ENCODE data around the gene C1orf159.
"Not testable (repeated sequence)": the region's sequence is repeated elsewhere in the genome, so short reads cannot be mapped to it uniquely, and the experiment has no call there.

C1orf159 gene

DNA sequence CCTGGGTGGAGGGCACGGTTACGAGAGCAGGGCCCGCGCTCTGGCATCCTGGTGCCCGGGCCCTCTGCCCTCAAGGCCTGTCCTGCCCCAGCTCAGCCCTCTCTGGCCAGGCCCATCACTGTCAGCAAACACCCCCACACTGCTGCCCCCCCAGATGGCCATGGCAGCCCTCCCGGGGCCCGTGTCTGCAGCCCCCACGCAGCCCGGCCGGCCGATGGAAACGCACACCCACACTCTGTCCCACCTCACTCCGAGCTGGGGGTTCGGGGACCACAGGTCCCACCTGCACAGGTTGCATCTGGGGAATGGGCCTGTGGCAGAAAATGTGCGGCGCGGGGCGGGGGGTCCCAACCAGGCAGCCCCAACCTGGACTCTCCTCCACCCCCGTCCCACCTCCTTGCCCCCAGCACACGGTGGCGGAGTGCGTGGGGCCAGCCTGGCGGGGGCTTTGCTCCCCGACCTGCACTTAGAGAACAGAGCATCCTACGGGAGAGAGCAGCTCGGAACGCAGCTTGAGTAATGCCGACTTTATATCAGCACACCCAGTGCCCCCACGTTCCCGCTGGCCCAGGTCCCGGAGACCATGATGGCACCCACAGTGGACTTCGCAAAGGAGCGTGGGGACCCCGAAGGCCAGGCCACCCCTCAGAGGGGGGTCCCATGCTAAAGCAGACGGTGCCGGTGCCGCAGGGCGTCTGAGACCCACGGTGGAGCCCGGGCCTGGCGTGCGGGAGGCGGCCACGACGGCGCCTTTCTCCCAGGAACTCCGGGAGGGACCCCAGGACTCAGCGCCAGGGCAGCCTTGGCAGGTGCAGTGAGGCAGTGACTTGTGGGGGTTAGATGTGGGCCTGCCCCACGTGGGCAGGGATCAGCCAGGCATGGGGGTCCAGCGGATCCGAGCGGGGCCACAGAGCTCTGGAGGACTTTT lies 34.3 kb downstream of the C1orf159 start:
- peak; percentile 58 for DNase-seq (ENCODE audit: low spot score)

DNA sequence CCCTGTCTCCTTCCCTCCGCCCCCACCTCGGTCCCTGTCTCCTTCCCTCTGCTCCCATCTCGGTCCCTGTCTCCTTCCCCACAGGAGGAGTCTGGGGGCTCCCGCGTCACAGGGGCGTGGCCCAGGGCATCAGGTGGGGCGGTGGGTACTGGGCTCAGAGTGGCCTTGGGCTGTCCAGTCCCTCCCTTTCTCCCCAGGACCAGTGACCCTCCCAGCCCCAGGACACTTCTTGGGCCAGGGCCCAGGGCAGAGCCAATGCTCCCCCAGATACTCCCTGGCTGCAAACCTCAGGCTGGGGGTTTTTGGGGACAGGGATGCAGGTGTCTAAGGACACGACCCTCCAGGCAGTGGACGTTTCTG lies 35.0 kb downstream of the C1orf159 start:
- DNase-seq (ENCODE audit: low spot score): peak; percentile 59

DNA sequence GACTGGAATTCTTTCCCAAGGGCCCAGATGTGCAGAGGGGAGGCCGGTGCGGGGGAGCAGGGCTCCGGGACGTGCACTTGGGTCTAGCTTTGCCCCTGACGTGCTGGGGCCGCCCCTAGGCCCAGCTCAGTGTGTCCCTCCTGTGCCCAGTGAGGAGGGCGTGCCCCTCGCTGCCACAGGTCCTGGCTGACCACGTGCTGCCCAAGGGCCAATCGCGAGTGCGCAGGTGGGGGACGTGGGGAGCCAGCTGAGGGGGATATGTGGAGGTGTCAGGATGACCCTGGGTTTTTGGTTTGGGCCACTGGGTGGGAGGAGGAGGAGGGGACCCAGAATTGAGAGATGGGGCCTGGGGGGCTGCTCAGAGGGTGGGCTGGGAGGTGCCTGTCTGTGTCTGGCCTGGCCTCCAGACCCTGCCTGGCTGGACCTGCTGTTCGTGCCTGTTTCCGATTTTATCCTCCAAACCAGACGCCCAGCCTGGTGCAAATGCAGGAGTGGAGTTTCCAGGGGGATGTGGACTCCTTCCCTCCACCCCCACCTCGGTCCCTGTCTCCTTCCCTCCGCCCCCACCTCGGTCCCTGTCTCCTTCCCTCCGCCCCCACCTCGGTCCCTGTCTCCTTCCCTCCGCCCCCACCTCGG lies 35.6 kb downstream of the C1orf159 start:
- DNase-seq (ENCODE audit: low spot score): peak; percentile 83

DNA sequence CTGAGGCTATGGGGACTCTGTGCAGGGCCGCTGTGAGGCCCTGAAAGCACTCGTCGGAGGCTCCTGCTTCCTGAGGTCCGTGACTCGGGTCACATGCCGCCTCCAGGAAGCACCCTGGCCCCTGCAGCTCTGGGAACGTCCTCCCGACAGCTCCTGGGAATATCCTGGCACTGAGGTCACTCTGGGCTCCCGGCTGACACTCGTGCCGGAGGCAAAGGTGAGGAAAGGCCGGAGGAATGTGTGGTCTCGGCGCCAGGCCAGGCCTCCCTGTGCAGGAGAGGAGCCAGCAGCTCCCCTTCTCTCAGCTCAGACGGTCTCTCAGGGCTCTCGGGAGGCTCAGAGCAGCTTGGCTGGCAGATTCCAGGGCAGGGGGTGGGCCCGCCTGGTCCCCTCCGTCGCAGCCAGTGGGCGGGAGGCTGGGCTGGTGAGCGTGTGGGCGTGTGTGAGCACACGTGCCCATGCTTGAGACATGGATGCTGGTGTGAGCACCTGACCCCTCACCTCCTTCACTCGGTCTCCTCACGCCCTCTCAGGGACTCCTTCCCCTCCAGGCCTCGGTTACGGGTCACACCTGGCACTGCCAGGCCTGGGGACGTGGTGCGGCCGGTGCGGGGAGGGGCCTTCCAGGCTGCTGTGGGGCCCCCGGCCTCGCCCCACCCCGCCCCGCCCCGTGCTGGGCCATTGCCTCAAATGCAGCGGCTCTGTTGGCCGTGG lies 36.3 kb downstream of the C1orf159 start:
- DNase-seq (ENCODE audit: low spot score): peak; percentile 77

DNA sequence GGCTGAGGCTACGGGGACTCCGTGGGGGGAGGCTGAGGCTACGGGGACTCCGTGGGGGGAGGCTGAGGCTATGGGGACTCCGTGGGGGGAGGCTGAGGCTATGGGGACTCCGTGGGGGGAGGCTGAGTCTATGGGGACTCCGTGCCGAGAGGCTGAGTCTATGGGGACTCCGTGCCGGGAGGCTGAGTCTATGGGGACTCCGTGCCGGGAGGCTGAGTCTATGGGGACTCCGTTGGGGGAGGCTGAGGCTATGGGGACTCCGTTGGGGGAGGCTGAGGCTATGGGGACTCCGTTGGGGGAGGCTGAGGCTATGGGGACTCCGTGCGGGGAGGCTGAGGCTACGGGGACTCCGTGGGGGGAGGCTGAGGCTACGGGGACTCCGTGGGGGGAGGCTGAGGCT lies 38.5 kb downstream of the C1orf159 start:
- not testable (repeated sequence) for DNase-seq (ENCODE audit: low spot score)

DNA sequence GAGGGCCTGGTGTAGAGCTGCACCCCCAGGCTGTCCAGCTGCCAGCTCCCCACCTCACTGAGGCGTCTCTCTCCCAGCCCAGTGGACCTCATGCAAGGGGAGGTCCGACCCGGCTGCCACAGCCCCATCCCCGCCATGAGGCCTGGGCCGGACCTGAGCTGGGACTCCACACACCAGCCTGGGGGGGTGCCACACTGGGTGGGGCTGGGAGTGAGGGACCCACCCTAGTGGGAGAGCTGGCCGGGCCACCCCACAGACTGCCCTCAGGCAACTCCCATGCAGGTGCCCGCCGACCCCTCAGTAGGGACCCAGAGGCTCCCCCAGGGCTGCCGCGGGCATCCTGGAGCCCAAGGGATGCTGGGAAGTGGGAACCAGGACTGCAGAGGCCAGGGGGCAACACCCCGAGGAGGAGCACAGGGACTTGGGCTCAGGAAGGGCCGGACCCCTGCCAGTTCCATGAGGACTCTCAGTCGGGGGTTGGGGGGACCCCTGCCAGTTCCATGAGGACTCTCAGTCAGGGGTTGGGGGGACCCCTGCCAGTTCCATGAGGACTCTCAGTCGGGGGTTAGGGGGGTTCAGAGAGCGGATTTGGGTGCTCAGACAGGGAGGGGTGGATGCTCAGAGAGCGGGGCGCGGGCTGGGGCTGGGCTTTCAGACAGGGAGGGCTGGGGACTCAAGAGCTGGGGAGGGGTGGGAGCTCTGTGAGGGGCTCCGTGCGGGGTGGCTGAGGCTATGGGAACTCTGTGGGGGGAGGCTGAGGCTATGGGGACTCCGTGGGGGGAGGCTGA lies 40.5 kb downstream of the C1orf159 start:
- no peak for DNase-seq (ENCODE audit: low spot score)

DNA sequence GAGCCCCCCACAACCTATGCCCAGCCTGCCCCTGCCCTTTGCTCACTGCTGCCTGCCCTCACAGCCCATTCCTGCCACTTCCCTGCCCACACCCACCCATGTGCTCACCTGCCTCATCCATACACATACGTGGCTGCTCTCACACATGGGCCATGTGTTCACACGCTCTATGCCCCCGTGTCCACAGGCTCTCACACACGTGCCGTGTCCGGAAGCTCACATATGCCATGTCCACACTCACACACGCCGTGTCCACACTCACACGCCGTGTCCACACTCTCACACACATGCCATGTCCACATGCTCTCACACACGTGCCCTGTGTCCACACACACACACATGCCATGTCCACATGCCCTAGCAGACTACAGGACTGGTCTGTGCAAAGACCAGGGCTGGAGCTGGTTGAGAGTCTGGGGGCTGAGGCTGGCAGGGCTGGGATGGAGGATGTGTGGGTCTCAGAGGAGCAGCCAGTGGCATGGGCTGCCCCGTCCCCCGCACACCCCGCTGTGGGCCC lies 41.2 kb downstream of the C1orf159 start:
- DNase-seq (ENCODE audit: low spot score): no peak

DNA sequence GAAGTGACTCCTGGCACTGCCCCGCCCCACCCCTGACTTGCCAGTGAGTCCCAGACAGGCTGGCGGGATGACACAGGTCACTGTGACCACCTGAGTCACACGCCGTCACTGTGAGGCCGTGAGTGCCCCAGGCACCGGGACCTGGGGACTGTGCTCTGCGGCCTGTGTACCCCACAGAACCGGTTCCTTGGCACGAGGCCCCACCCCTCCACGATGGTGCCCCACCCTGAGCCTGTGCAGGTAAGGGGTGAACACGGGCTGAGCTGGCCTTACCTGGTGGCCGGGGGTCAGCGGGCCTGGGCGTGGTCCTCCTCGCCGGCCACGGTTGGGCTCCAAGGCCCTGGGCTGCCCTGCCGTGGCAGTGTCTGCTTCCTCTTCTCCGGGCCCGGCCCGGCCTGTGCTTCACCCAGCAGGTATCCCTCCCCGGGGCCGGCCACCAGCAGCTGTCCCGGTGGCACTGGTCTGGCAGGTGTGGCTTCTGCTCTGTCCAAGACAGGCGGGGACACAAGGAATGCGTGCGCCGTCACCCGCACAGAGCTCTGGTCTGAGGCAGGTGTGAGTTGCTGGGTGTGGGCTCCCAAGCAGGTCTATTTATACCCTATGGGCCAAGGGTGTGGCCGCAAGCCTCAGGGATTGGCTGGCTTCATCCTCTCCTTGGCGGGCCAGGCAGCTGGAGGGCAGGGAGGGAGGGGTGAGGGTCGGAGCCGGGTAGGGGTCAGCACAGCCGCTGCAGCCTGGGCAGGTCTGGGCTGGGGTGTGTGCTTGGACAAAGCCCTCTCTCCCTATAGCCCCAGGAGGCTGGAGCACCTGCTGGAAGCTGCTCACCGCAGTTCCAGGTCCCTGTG lies 41.9 kb downstream of the C1orf159 start, which contains the start of gene RNF223:
TSS of gene RNF223 (minus strand) at position 564 of the 845 bp plus-strand sequence. CDS start 1,740 bp downstream, outside the sequence.
- no peak for DNase-seq (ENCODE audit: low spot score)

DNA sequence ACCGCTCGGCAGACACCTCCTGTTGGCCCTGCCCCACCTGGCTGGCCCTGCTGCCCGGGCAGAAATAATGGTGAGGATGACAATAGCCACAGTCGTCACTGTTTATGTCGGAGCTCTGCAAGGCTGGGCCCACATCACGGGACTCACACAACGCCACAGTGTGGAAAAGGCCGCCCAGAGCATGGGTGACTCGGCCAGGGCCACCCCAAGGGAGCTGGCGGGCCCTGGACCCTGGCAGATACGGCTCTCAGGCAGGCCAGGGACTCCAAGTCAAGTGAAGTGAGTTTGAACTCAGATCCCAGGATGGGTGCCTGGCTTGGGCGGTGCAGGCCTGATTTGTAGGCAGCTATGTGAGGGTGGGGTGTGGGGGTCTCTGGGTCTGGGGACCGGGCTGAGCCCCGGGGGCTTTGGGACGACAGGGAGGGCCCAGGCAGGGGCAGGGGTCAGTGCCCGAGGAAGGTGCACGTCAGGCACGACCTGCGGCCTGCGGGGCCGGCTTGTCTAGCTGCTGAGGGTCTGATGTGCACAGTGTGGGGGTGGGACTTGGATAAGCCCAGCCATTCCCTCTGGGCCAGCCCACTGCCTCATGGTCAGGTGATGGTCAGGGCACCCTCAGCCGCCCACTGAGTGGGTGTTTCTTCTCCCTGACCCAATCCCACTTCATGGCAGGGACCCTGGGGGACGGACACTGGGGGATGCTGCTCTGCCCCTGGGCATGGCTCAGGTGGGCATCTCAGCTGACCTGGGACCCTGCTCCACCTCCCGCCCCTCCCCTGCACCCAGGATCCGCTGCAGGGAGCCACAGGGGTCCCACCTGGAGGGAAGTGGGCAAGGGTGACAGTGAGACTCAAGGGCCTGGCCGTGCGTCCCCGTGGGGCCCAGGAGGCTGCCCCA lies 42.8 kb downstream of the C1orf159 start:
- DNase-seq (ENCODE audit: low spot score): no peak

DNA sequence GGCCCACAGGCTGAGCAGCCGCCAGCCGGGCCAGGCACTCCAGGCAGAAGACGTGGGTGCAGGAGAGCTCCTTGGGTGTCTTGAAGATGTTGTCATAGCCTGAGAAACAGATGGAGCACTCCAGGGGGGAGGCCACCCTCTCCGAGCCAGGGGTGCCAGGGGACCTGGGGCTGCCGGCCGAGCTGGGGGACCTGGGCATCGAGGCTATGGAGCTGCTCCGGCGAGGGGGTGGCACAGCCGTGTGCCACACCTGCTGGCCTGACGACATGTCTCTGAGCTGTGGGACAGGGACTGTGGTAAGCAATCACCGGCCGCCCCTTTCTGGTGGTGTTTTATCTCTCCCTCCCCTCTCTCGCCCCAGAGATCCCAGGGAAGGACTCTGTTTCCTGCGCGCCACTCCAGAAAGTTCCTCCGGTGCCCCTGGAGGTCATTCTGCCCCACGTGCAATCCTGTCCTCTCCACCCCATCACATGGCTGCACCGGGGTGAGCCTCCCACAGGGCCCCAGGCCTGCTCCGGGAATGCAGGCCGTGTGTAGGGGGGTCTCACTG lies 43.5 kb downstream of the C1orf159 start:
- DNase-seq (ENCODE audit: low spot score): no peak

DNA sequence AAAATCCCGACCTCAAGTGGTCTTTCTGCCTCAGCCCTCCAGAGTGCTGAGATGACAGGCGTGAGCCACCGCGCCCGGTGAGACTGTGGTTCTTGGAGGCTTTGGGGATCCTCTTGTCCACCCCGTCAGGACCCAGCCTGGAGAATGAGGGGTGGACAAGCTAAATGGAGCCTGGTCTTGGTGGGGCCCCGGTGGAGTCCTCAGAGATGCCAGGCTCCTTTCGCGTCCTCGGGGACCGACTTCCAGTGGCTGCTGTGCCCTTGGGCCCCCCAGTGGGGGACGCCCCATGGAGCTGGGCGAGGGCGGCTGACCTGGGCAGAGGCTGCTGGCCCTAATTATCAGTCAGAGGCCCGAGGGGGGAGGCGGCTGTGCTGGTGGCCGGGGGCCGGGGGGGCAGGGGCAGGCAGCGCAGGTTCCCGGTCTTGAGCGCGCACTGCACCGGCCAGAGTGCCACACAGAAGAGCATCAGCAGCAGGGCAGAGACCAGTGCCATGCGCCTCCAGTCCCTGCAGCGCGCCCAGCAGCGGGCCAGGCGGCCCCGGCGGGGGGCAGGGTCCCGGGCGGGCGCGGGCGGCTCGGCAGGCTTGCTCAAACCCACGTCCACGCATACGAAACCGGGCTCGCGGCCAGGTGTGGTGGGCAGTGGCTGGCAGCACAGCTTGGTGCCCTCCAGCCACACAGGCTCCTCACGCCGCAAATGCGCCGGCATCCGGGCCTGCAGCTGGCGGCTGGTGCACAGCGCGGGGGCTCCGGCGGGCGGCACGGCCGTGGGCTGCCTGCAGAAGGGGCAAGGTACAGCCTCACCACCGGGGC lies 44.2 kb downstream of the C1orf159 start:
- DNase-seq (ENCODE audit: low spot score): no peak

DNA sequence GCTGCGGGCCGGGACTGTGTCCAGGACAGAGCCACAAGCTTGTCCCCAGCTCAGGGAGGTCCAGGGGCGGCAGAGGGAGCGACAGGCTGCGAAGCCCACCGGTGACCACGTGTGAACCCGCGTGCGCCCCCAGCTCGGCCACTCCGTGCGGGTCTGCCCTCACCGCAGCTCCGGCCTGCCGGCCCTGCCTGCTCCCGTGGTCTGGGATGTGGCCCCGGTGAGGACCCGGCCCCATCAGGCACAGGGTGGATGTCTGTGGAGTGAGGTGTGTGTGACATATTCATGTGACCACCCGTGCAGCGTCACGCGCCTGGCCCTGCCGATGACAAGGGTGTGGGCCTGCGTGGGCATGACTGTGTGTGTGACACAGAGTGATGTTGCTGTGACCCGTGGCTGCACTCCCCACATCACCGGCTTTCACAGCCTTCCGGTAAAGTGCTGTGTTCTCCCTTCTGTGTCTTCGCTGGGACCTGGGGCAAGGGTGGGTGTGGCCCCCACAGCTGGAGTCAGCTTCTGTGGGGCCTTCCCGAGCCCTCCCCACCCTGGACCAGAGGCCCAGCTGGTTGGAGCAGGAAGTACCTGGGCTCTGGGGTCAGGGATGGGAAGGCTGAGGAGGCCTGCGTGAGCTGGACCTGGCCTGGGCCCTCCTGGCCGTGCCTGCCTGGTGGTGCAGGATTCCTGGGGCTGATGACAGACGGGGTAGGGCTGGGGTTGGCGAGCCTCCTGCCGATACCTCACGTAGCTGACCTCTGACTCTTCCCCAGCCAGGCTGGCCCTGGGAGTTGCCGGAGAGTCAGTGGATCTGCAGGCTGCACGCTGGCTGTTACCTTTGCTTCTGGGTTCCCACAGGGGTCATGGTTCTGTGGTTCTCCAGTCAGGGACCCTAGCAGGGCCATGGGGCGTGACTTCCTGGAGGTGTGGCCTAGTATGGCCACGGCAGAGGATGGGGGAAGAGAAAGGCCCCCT lies 45.9 kb downstream of the C1orf159 start:
- DNase-seq (ENCODE audit: low spot score): no peak

DNA sequence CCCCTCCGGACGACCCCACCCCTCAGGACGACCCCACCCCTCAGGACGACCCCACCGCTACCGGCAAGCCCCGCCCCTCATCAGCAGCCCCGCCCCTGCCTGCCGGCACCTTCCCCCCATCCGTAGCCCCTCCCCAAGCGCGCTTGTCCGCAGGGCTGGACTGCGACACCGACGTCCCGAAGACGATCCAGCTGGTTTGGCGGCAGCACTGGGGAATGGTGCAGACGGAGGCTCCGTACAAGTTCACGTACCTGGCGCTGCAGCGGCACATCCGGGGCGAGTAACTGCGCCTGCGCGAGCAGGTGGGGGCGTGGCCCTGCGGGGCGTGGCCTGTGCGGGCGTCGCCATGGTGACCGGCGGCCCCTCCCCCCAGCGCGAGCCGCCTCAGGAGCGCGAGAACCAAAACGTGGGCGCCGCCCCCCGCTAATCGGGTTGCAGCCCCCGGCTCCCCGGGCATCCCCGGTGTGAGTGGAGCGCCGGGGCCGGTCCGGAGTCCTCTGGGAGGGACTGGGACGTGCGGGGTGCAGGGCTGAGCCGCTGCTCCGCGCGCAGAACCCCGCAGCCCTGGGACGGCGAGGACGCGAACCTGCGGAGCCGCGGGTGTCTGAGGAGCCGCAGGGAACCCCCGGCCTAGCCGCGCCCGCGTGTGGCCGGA lies 46.7 kb downstream of the C1orf159 start:
- DNase-seq (ENCODE audit: low spot score): no peak

DNA sequence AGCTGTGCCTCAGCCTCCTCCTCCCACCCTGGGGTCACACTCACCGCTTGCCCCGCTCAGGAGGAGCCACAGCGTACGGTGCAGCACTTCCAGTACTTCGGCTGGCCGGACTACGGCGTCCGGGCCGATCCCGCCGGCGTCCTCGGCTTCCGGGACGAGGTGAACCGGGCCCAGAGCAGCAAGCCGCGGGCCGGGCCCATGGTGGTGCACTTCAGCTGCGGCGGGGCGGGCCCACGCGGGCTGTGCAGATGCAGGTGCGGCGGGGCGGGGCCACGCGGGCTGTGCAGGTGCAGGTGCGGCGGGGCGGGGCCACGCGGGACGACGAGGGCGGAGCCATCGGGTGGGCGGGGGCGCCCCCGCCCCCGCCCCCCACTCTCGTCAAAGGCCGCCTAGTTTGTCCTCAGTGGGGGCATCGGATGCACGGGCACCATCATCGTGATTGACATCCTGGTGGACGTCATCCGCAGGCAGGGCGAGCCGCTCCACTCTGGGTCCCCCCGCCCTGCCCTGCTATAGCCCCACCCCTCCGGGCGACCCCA lies 47.3 kb downstream of the C1orf159 start:
- DNase-seq (ENCODE audit: low spot score): no peak

DNA sequence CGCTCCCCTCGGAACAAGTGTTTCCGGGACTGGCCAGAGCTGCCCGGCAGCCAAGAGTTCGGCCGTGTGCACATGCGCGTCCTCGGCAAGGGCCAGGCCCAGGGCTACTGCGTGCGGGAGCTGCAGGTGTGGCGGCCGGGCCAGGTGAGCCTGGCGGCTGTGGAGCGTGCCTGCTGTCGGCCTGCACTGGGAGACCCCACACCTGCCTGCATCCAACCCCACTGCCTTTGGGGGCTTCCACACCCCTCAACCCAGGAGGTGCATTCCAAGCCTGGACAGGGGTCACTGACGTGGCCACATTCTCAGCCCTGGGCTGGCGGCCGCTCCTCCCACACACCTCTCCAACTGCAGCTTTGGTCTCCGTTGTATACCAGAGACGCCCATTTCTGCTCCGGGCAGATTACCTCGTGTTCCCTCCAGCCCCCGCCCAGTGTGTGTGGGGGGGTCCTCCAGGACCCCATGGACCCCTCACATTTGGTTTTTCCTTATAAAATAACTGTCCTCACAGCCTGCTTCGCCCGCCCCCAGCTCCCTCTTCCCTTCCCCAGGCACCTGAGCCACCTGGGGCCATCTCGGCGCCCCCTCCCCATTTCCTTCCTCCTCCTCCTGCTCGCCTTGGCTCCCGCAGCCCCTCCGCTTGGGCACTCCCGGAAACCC lies 47.9 kb downstream of the C1orf159 start:
- DNase-seq (ENCODE audit: low spot score): no peak
